K562 (cell line): ENCODE results near the gene P2RY14. TPM values are rescaled to one million over a fixed set of nuclear protein-coding genes. Genes with fewer than 3 reads are reported as not detected.
A peak's percentile ranks its signal among the peaks of the same experiment; 100 is the strongest.

ENCODE experiments used
- ATAC-seq: fragments of 200-7000 bp; cut with Tn5 transposase; 3 replicates; pipeline ENCODE4 v1.9.1; 2020; ENCODE audit warnings: moderate library complexity
- BruUV-seq: library from RNA; stranded (reverse); fragments of 400-500 nt; replicated peaks from 2 replicates; lab custom pipeline; 2021; lab: Mats Ljungman, UMichigan
- CTCF ChIA-PET: fragments of 300-600 bp; formaldehyde crosslinking; extraction: SDS; loops from one replicate; lab custom pipeline; 2021; ENCODE audit warnings: low intra/inter-chr PET ratio; lab: Yijun Ruan, JAX
- POLR2A ChIA-PET: fragments of 300-600, 350-650 bp; sonication (Branson Sonifier 250); formaldehyde crosslinking; extraction: SDS; loops from one replicate; lab custom pipeline; 2021; ENCODE audit warnings: antibody characterized with exemption, inconsistent platforms; lab: Yijun Ruan, JAX
- DNase-seq, 4 experiments: peaks; one replicate each; pipeline versions ENCODE4 v3.0.0 to v3.0.0-alpha.2; 2011 to 2018; ENCODE audit warnings: low spot score in 3 of 4, mixed read lengths in 3 of 4; ENCODE audit errors: extremely low read depth in 1 of 4
- FAIRE-seq: peaks from 2 replicates; lab custom pipeline; 2011; peaks lifted over from hg19 to GRCh38; lab: Jason Lieb, UNC
- H2AFZ ChIP-seq: 2 replicates; pipeline ENCODE4 v1.6.0; 2011; ENCODE audit warnings: low read depth, low read length, control low read depth, inconsistent platforms
- H3K27ac ChIP-seq: fragments of 200-600 bp; 3 replicates; pipeline ENCODE4 v1.8.0; 2011; ENCODE audit warnings: low read depth, mild to moderate bottlenecking, control low read depth, inconsistent platforms, low read length, moderate library complexity, mixed read lengths; ENCODE audit errors: extremely low read depth
- H3K27me3 ChIP-seq, 2 experiments: fragments of 300-600 bp in 1 of 2; 2 replicates in 1 of 2; 3 replicates in 1 of 2; pipeline versions ENCODE4 v1.6.0 to v1.8.0; 2011; ENCODE audit warnings: inconsistent platforms in 2 of 2, low read length in 2 of 2, mild to moderate bottlenecking in 1 of 2, mixed read lengths in 1 of 2, moderate library complexity in 1 of 2; ENCODE audit not compliant: control insufficient read depth in 2 of 2, insufficient read depth in 2 of 2
- H3K36me3 ChIP-seq: fragments of 300-600 bp; 3 replicates; pipeline ENCODE4 v1.8.0; 2011; ENCODE audit warnings: mild to moderate bottlenecking, low read length, inconsistent platforms; ENCODE audit not compliant: control insufficient read depth, insufficient read depth
- H3K4me1 ChIP-seq, 2 experiments: fragments of 200-600 bp in 1 of 2; replicated peaks in 1 of 2; 2 replicates in 1 of 2; 3 replicates in 1 of 2; pipeline versions ENCODE4 v1.5.1 to v1.8.0; 2011; ENCODE audit warnings: inconsistent platforms in 2 of 2, low read length in 2 of 2, mild to moderate bottlenecking in 1 of 2, mixed read lengths in 1 of 2, moderate library complexity in 1 of 2; ENCODE audit not compliant: control insufficient read depth in 2 of 2, insufficient read depth in 2 of 2
- H3K4me2 ChIP-seq: 2 replicates; pipeline ENCODE4 v1.6.1; 2011; ENCODE audit warnings: low read length, control low read depth, inconsistent platforms, mixed read lengths; ENCODE audit not compliant: insufficient read depth
- H3K4me3 ChIP-seq: fragments of 200-600 bp; sonication (generic), shearing (Covaris generic); 2 replicates; pipeline ENCODE4 v1.5.1; 2016; ENCODE audit warnings: control low read depth, inconsistent platforms
- H3K79me2 ChIP-seq: fragments of 200-600 bp; 3 replicates; pipeline ENCODE4 v1.8.0; 2011; ENCODE audit warnings: low read length, inconsistent platforms; ENCODE audit not compliant: control insufficient read depth, insufficient read depth
- H3K9ac ChIP-seq, 2 experiments: 2 replicates each; pipeline versions ENCODE4 v1.6.0 to v1.6.1; 2011; ENCODE audit warnings: low read depth in 2 of 2, low read length in 2 of 2, control low read depth in 1 of 2, inconsistent platforms in 1 of 2, mild to moderate bottlenecking in 1 of 2, mixed read lengths in 1 of 2; ENCODE audit not compliant: insufficient read depth in 1 of 2
- H3K9me1 ChIP-seq: one replicate; pipeline ENCODE4 v1.6.0; 2011; ENCODE audit warnings: inconsistent platforms, mild to moderate bottlenecking, low read length, moderate library complexity; ENCODE audit not compliant: control insufficient read depth, insufficient read depth
- H3K9me3 ChIP-seq: replicated peaks from 2 replicates; pipeline ENCODE4 v1.5.1; 2011; ENCODE audit warnings: low read depth, low read length, inconsistent platforms; ENCODE audit not compliant: control insufficient read depth, insufficient read depth
- H4K20me1 ChIP-seq: replicated peaks from 2 replicates; pipeline ENCODE4 v1.6.1; 2011; ENCODE audit warnings: low read length, inconsistent platforms, mixed read lengths; ENCODE audit not compliant: control insufficient read depth, insufficient read depth
- BHLHE40 ChIP-seq: IDR thresholded peaks from 2 replicates; pipeline ENCODE4 v1.6.1; 2011; ENCODE audit warnings: low read length, improper control_type of control experiment
- IRF1 ChIP-seq: sonication (generic); formaldehyde crosslinking; IDR thresholded peaks from 2 replicates; pipeline ENCODE4 v1.8.0; 2022; ENCODE audit warnings: missing genetic modification reagents, mild to moderate bottlenecking, borderline replicate concordance
- IRF2 ChIP-seq: sonication (generic); formaldehyde crosslinking; IDR thresholded peaks from 2 replicates; pipeline ENCODE4 v1.8.1; 2022; ENCODE audit warnings: mild to moderate bottlenecking, missing genetic modification reagents
- SMARCE1 ChIP-seq: fragments of 450-650 bp; IDR thresholded peaks from 2 replicates; pipeline ENCODE4 v1.7.1; 2016; ENCODE audit warnings: mild to moderate bottlenecking
- WGBS: fragments of 100-300 bp; shearing (Covaris generic); methylation state at CpG from one replicate; pipeline ENCODE4 v1.1.6; 2016; ENCODE audit warnings: low coverage, mixed read lengths; ENCODE audit not compliant: insufficient coverage; ENCODE audit errors: missing lambda C conversion rate; 5-methylcytosine and 5-hydroxymethylcytosine counted together
- in situ Hi-C: fragments of 300-500 bp; cut with MboI; formaldehyde crosslinking; loops from 4 replicates; pipeline ENCODE4 v1.15.0; 2018; ENCODE audit warnings: inconsistent platforms, mixed read lengths
- intact Hi-C: fragments of 100-400 bp; cut with micrococcal nuclease; formaldehyde crosslinking; loops from 2 replicates; pipeline ENCODE4 v1.14.2; 2022
- polyA plus RNA-seq, 8 experiments: library from polyadenylated mRNA; depleted of rRNA in 4 of 8; stranded (reverse) in 5 of 8; unstranded in 3 of 8; fragments of >200 nt; fragmentation: Nextera tagmentation in 2 of 8; fragmentation: Illumina TruSeq in 1 of 8; extraction: Ambion mirVana in 2 of 8; extraction: Trizol in 1 of 8; gene quantifications; 2 replicates each; pipeline versions ENCODE4 v1.2.1 to v1.2.3, GENCODE V29; 2011 to 2014; ENCODE audit warnings: inconsistent platforms in 1 of 8, missing spikeins in 1 of 8
- small RNA-seq: library from RNA; depleted of rRNA; stranded (forward); fragments of <200 nt; gene quantifications from one replicate; pipeline ENCODE3, GENCODE V24; 2014
- total RNA-seq, 7 experiments: library from RNA; depleted of rRNA in 6 of 7; stranded (reverse); fragments of >200 nt in 6 of 7; fragmentation: Illumina TruSeq in 2 of 7; extraction: Trizol in 2 of 7; gene quantifications; 2 replicates each; pipeline versions ENCODE4 v1.2.1 to v1.2.3, GENCODE V29; 2011 to 2021; ENCODE audit warnings: low replicate concordance in 1 of 7

P2RY14 gene
- total and polyA plus RNA-seq, 9 of the 15 experiments (the other 6 are each of a cell fraction or from before 2014, with no cell fraction given) = not detected

- CTCF ChIA-PET = interaction anchor here (0.6 kb wide), 1 partner anchor 71 kb away, joined by 7 read pairs; no protein-coding TSS in a partner anchor
- no peak for ATAC-seq
- Histone ChIP-seq H3K4me2 (no peak overlapping the region), H3K4me3 (no peak overlapping the region), H3K9me1 (no peaks in the 10 kb centered on the region), H3K9me3 (no peaks in the 10 kb centered on the region), H3K36me3 (no peaks in the 10 kb centered on the region), H3K27me3 (peaks cover 4 to 6% of the 10 kb centered on the region in 2 experiments; a peak in 2 of 5 replicates), H4K20me1 (no peaks in the 10 kb centered on the region), H3K9ac (no peak overlapping the region), H3K79me2 (no peaks in the 10 kb centered on the region), H3K27ac (no peak overlapping the region), H3K4me1 (no peaks in the 10 kb centered on the region), H2AFZ (no peak overlapping the region)
- intact Hi-C loops = loop anchor here (10.0 kb wide), 1 partner anchor 750 kb away; no protein-coding TSS in a partner anchor
- no TSS peak for BruUV-seq
- WGBS = under 1% methylated on average over 7 of the region's 7 CpGs
- in situ Hi-C loops = loop anchor here (10.0 kb wide), 1 partner anchor 120 kb away; no protein-coding TSS in a partner anchor
- no peak for DNase-seq
- TF ChIP-seq BHLHE40 (no peak), IRF2 (no peak), SMARCE1 (no peak), IRF1 (CRISPR knock-in tag) (no peak)
- POLR2A ChIA-PET = no interaction called here
- no peak for FAIRE-seq
Observed at GRCh38 chr3:151165226-151165625, 113.1 kb downstream of the P2RY14 start.

Small RNA genes lying within 50 kb of the gene (small RNA-seq; reads per million reads assigned to genes)
- 11.9 reads per million, percentile 96 among the genes with 10 or more reads in this experiment for gene RNA5SP145

Other genes starting within 250 kb of the P2RY14 start
- not detected in 2 replicates for gene MED12L, start 192.9 kb downstream of the P2RY14 start, total RNA-seq (2014; rRNA removed)
- not detected in 2 replicates for gene MED12L, start 192.9 kb downstream of the P2RY14 start, total RNA-seq (2014; rRNA removed; fragmentation: Illumina TruSeq; extraction: Trizol)
- gene MED12L, start 192.9 kb downstream of the P2RY14 start, total RNA-seq (2015; rRNA removed; fragmentation: Illumina TruSeq; extraction: Trizol) = not detected in 2 replicates
- not detected in 2 replicates for gene MED12L, start 192.9 kb downstream of the P2RY14 start, total RNA-seq (2021)
- not detected in 2 replicates for gene MED12L, start 192.9 kb downstream of the P2RY14 start, polyA plus RNA-seq (2011; rRNA removed)
- not detected in 2 replicates for gene MED12L, start 192.9 kb downstream of the P2RY14 start, polyA plus RNA-seq (2014; fragmentation: Illumina TruSeq; extraction: Trizol)
- not detected for gene MED12L, start 192.9 kb downstream of the P2RY14 start, polyA plus RNA-seq (2014; fragmentation: Nextera tagmentation; extraction: Ambion mirVana)
- not detected in 2 replicates for gene MED12L, start 192.9 kb downstream of the P2RY14 start, polyA plus RNA-seq (2014; rRNA removed)
- not detected in 2 replicates for gene GPR171, start 75.3 kb downstream of the P2RY14 start, total RNA-seq (2014; rRNA removed)
- not detected in 2 replicates for gene GPR171, start 75.3 kb downstream of the P2RY14 start, total RNA-seq (2014; rRNA removed; fragmentation: Illumina TruSeq; extraction: Trizol)
- gene GPR171, start 75.3 kb downstream of the P2RY14 start, total RNA-seq (2015; rRNA removed; fragmentation: Illumina TruSeq; extraction: Trizol) = not detected in 2 replicates
- 0.11 TPM in 1 of 2 replicates, not detected in the other for gene GPR171, start 75.3 kb downstream of the P2RY14 start, total RNA-seq (2021)
- gene GPR171, start 75.3 kb downstream of the P2RY14 start, polyA plus RNA-seq (2011; rRNA removed) = not detected in 2 replicates
- not detected in 2 replicates for gene GPR171, start 75.3 kb downstream of the P2RY14 start, polyA plus RNA-seq (2014; fragmentation: Illumina TruSeq; extraction: Trizol)
- gene GPR171, start 75.3 kb downstream of the P2RY14 start, polyA plus RNA-seq (2014; fragmentation: Nextera tagmentation; extraction: Ambion mirVana) = not detected
- not detected in 2 replicates for gene GPR171, start 75.3 kb downstream of the P2RY14 start, polyA plus RNA-seq (2014; rRNA removed)
- not detected in 2 replicates for gene GPR87, start 38.3 kb upstream of the P2RY14 start, total RNA-seq (2014; rRNA removed)
- not detected in 2 replicates for gene GPR87, start 38.3 kb upstream of the P2RY14 start, total RNA-seq (2014; rRNA removed; fragmentation: Illumina TruSeq; extraction: Trizol)
- not detected in 2 replicates for gene GPR87, start 38.3 kb upstream of the P2RY14 start, total RNA-seq (2015; rRNA removed; fragmentation: Illumina TruSeq; extraction: Trizol)
- gene GPR87, start 38.3 kb upstream of the P2RY14 start, total RNA-seq (2021) = not detected in 2 replicates
- gene GPR87, start 38.3 kb upstream of the P2RY14 start, polyA plus RNA-seq (2011; rRNA removed) = not detected in 2 replicates
- gene GPR87, start 38.3 kb upstream of the P2RY14 start, polyA plus RNA-seq (2014; fragmentation: Illumina TruSeq; extraction: Trizol) = not detected in 2 replicates
- gene GPR87, start 38.3 kb upstream of the P2RY14 start, polyA plus RNA-seq (2014; fragmentation: Nextera tagmentation; extraction: Ambion mirVana) = not detected
- not detected in 2 replicates for gene GPR87, start 38.3 kb upstream of the P2RY14 start, polyA plus RNA-seq (2014; rRNA removed)
- not detected in 2 replicates for gene P2RY13, start 51.0 kb upstream of the P2RY14 start, total RNA-seq (2014; rRNA removed)
- gene P2RY13, start 51.0 kb upstream of the P2RY14 start, total RNA-seq (2014; rRNA removed; fragmentation: Illumina TruSeq; extraction: Trizol) = not detected in 2 replicates
- not detected in 2 replicates for gene P2RY13, start 51.0 kb upstream of the P2RY14 start, total RNA-seq (2015; rRNA removed; fragmentation: Illumina TruSeq; extraction: Trizol)
- not detected in 2 replicates for gene P2RY13, start 51.0 kb upstream of the P2RY14 start, total RNA-seq (2021)
- gene P2RY13, start 51.0 kb upstream of the P2RY14 start, polyA plus RNA-seq (2011; rRNA removed) = not detected in 2 replicates
- gene P2RY13, start 51.0 kb upstream of the P2RY14 start, polyA plus RNA-seq (2014; fragmentation: Illumina TruSeq; extraction: Trizol) = not detected in 2 replicates
- not detected for gene P2RY13, start 51.0 kb upstream of the P2RY14 start, polyA plus RNA-seq (2014; fragmentation: Nextera tagmentation; extraction: Ambion mirVana)
- gene P2RY13, start 51.0 kb upstream of the P2RY14 start, polyA plus RNA-seq (2014; rRNA removed) = not detected in 2 replicates
- not detected in 2 replicates for gene P2RY12, start 106.2 kb upstream of the P2RY14 start, total RNA-seq (2014; rRNA removed)
- gene P2RY12, start 106.2 kb upstream of the P2RY14 start, total RNA-seq (2014; rRNA removed; fragmentation: Illumina TruSeq; extraction: Trizol) = not detected in 2 replicates
- not detected in 2 replicates for gene P2RY12, start 106.2 kb upstream of the P2RY14 start, total RNA-seq (2015; rRNA removed; fragmentation: Illumina TruSeq; extraction: Trizol)
- gene P2RY12, start 106.2 kb upstream of the P2RY14 start, total RNA-seq (2021) = not detected in 2 replicates
- not detected in 2 replicates for gene P2RY12, start 106.2 kb upstream of the P2RY14 start, polyA plus RNA-seq (2011; rRNA removed)
- gene P2RY12, start 106.2 kb upstream of the P2RY14 start, polyA plus RNA-seq (2014; fragmentation: Illumina TruSeq; extraction: Trizol) = not detected in 2 replicates
- not detected for gene P2RY12, start 106.2 kb upstream of the P2RY14 start, polyA plus RNA-seq (2014; fragmentation: Nextera tagmentation; extraction: Ambion mirVana)
- not detected in 2 replicates for gene P2RY12, start 106.2 kb upstream of the P2RY14 start, polyA plus RNA-seq (2014; rRNA removed)
- gene IGSF10, start 182.5 kb upstream of the P2RY14 start, total RNA-seq (2014; rRNA removed) = 0.27 and 0.37 TPM in 2 replicates
- 0.40 and 0.73 TPM in 2 replicates for gene IGSF10, start 182.5 kb upstream of the P2RY14 start, total RNA-seq (2014; rRNA removed; fragmentation: Illumina TruSeq; extraction: Trizol)
- 0.36 and 0.41 TPM in 2 replicates for gene IGSF10, start 182.5 kb upstream of the P2RY14 start, total RNA-seq (2015; rRNA removed; fragmentation: Illumina TruSeq; extraction: Trizol)
- gene IGSF10, start 182.5 kb upstream of the P2RY14 start, total RNA-seq (2021) = 0.33 and 0.63 TPM in 2 replicates
- 1.2 and 2.1 TPM in 2 replicates for gene IGSF10, start 182.5 kb upstream of the P2RY14 start, polyA plus RNA-seq (2011; rRNA removed)
- 0.47 and 0.62 TPM in 2 replicates for gene IGSF10, start 182.5 kb upstream of the P2RY14 start, polyA plus RNA-seq (2014; fragmentation: Illumina TruSeq; extraction: Trizol)
- gene IGSF10, start 182.5 kb upstream of the P2RY14 start, polyA plus RNA-seq (2014; fragmentation: Nextera tagmentation; extraction: Ambion mirVana) = under 1 TPM; 0.11 to 0.42 TPM
- 0.34 and 0.73 TPM in 2 replicates for gene IGSF10, start 182.5 kb upstream of the P2RY14 start, polyA plus RNA-seq (2014; rRNA removed)